ENCODE data around the gene CACNB4. TPM values are rescaled to one million over a fixed set of nuclear protein-coding genes. Genes with fewer than 3 reads are reported as not detected.

Gene CACNB4
- total RNA-seq (2012; rRNA removed): 0.28 and 0.36 TPM in 2 replicates
- 0.04 and 0.12 TPM in 2 replicates for polyA plus RNA-seq (2012; rRNA removed)
- polyA plus RNA-seq (2012; cell fraction: cytosol; rRNA removed): 0.01 and 0.05 TPM in 2 replicates
- polyA plus RNA-seq (2012; cell fraction: nucleus; rRNA removed; ENCODE audit: low replicate concordance): 0.17 and 0.95 TPM in 2 replicates
- Bru-seq, nascent RNA: percentile 34 among the genes with signal in this experiment
- percentile 51 among the genes with signal in this experiment for BruChase-seq, experiment 1, labeled RNA remaining after a 6-hour chase
- percentile 45 among the genes with signal in this experiment for BruChase-seq, experiment 2, labeled RNA remaining after a 2-hour chase
- long read RNA-seq: 0 reads

DNA sequence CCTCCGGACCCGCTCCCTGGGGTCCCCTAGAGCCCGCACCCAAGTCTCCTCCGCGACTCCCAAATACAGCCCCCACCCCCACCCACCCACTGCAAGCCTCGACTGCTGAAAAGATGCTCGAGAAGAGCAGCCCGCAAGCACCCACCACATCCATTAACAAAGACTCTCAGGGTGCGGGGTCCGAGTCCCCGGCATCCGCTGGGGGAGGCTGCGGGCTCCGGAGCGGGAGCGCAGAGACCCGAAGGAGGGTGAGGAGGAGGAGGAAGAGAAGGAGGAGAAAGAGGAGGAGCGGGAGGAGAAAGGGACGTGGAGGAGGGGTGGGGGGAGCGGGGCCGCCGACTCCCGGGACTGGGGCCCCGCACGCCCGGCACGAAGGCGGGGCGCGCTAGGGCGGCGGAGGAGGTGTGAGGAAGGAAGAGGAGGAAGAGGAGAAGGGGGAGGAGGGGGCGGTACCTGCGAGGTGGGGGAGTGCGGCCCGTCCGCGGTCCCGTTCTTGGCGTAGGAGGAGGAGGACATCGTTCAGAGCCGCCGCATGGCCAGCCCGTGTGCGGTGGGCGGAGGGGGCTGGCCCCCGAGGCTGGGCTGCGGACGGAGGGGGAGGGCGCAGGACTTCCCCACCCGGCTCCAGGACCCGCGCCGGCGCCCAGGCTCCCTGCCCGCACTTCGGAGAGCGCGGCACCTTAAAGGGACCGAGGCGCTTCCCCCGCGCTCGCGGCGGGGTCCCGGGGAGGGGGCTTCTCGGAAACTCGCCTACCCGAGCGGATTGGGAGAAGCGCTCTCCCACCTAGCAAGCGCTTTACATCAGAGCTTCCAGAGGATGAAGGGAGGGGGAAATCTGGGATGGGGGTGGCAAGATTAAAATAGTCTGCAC lies at the start of gene CACNB4:
Gene CACNB4, minus strand, starts transcription at position 549 of the 871 bp plus-strand sequence.
- Histone ChIP-seq H2BK5ac (ENCODE audit: low read depth, low read length, poor library complexity, severe bottlenecking) (no peak within 1 kb of the TSS), H3K18ac (ENCODE audit: low read depth, low read length) (no peak within 1 kb of the TSS), H3K9me1 (ENCODE audit: insufficient read depth, low read length) (no peaks in the 10 kb centered on the region), H2AFZ (replicated peaks; ENCODE audit: low read length, poor library complexity) (peak within 1 kb of the TSS; percentile 87), H3K56ac (ENCODE audit: extremely low read depth, insufficient read depth, low read length) (no peak within 1 kb of the TSS), H2BK20ac (ENCODE audit: low read depth, low read length) (no peak within 1 kb of the TSS), H3K23ac (ENCODE audit: low read depth, low read length) (peak within 1 kb of the TSS; percentile 60), H3K27ac (ENCODE audit: insufficient read depth, low read length) (no peak within 1 kb of the TSS), H4K20me1 (ENCODE audit: insufficient read depth, low read length) (no peaks in the 10 kb centered on the region), H3K4me1 (ENCODE audit: control insufficient read depth, insufficient read depth, low read length) (peaks cover 3% of the 10 kb centered on the region; the same call in 1 of the 2 replicates), H3K4me3 (ENCODE audit: insufficient read depth, low read depth, low read length) (peak within 1 kb of the TSS; percentile 37), H2BK120ac (ENCODE audit: low read depth, low read length) (no peak within 1 kb of the TSS), H2AK5ac (ENCODE audit: low read depth, low read length) (no peak within 1 kb of the TSS), H3K27me3 (ENCODE audit: control insufficient read depth, insufficient read depth, low read length) (peaks cover 53% of the 10 kb centered on the region), H3K14ac (replicated peaks; ENCODE audit: low read depth, low read length) (no peak within 1 kb of the TSS), H3K4me2 (ENCODE audit: low read depth, low read length) (peak within 1 kb of the TSS; percentile 93), H4K5ac (ENCODE audit: low read depth, low read length) (no peak within 1 kb of the TSS), H2BK15ac (ENCODE audit: low read depth, low read length) (no peak within 1 kb of the TSS), H2AK9ac (replicated peaks; ENCODE audit: low read depth, low read length, poor library complexity) (no peak within 1 kb of the TSS), H3K79me1 (ENCODE audit: low read depth in 1 of 2, low read length in 2 of 2) (no peaks in the 10 kb centered on the region), H3K36me3 (ENCODE audit: control insufficient read depth, insufficient read depth, low read length) (no peaks in the 10 kb centered on the region), H3K9me3 (ENCODE audit: control insufficient read depth, insufficient read depth, low read length) (no peaks in the 10 kb centered on the region), H4K8ac (ENCODE audit: low read depth in 2 of 2, low read length in 2 of 2) (no peak within 1 kb of the TSS), H3K4ac (ENCODE audit: low read depth, low read length) (no peak within 1 kb of the TSS), H3K9ac (ENCODE audit: low read depth, low read length) (no peak within 1 kb of the TSS), H4K91ac (ENCODE audit: insufficient read depth, low read depth, low read length) (no peak within 1 kb of the TSS)
- no TSS peak for BruUV-seq (replicated peaks)
- dilution Hi-C loops (cut with HindIII; ENCODE audit: low sequenced_read_pairs, unreplicated experiment) (no loop called here), in situ Hi-C loops (cut with MboI; ENCODE audit: low sequenced_read_pairs) (no loop called here), intact Hi-C loops (cut with micrococcal nuclease) (no loop called here)
- ChIA-PET CTCF (interaction anchor here (0.9 kb wide), 1 partner anchor 73 kb away, joined by 3 read pairs; no protein-coding TSS in a partner anchor), POLR2A (ENCODE audit: unreplicated experiment) (no interaction called here)
- ATAC-seq (ENCODE audit: low read depth) (peak; percentile 42), DNase-seq (no peak)
- TF ChIP-seq RCOR1 (IDR thresholded peaks at IDR 0.05; ENCODE audit: insufficient replicate concordance, low read length): no peak
- no peak for TF ChIP-seq BHLHE40 (IDR thresholded peaks at IDR 0.05; ENCODE audit: low read depth, low read length)
- TF ChIP-seq MXI1 (IDR thresholded peaks at IDR 0.05; ENCODE audit: borderline replicate concordance, low read depth, low read length): no peak
- whole genome bisulfite sequencing, 2 experiments (ENCODE audit: extremely low coverage in 2 of 2, insufficient read length in 1 of 2): 1% methylated on average over 18 of the region's 73 CpGs; no CpG with 5 or more reads in 1 of the 2 experiments
